Prostate gland (tissue), 2 donors: ENCODE data around the gene UMODL1. TPM values are rescaled to one million over a fixed set of nuclear protein-coding genes. Genes with fewer than 3 reads are reported as not detected.

Source experiments
- DNase-seq: peaks from one replicate; pipeline ENCODE4 v3.0.0-alpha.2; 2019; ENCODE audit warnings: low spot score
- H3K27ac ChIP-seq, 2 donors: fragments of 200-600 bp; sonication (generic); 2 replicates each; pipeline ENCODE4 v1.5.1; 2017 to 2019
- H3K27me3 ChIP-seq: fragments of 200-600 bp; sonication (generic); replicated peaks from 2 replicates; pipeline ENCODE4 v1.5.1; 2019; ENCODE audit not compliant: insufficient read depth
- H3K36me3 ChIP-seq, 2 donors: fragments of 200-600 bp; sonication (generic); 1 replicate in 1 of 2; 2 replicates in 1 of 2; pipeline versions ENCODE4 v1.5.1 to v1.8.1; 2017 to 2019
- H3K4me1 ChIP-seq: fragments of 200-600 bp; sonication (generic); replicated peaks from 2 replicates; pipeline ENCODE4 v1.5.1; 2019
- H3K4me3 ChIP-seq, 2 donors: fragments of 200-600 bp; sonication (generic); 2 replicates each; pipeline ENCODE4 v1.5.1; 2017 to 2019
- H3K9me3 ChIP-seq: fragments of 200-600 bp; sonication (generic); 2 replicates; pipeline ENCODE4 v1.5.1; 2017
- CTCF ChIP-seq, 4 experiments: fragments of 200-600 bp in 2 of 4; fragments of 450-650 bp in 2 of 4; sonication (generic) in 2 of 4; IDR thresholded peaks; 1 replicate in 3 of 4; 2 replicates in 1 of 4; pipeline ENCODE4 v1.5.1; 2016 to 2019; ENCODE audit warnings: antibody characterized with exemption in 4 of 4, mild to moderate bottlenecking in 2 of 4, moderate library complexity in 2 of 4
- POLR2A ChIP-seq: fragments of 450-650 bp; IDR thresholded peaks from one replicate; pipeline ENCODE4 v1.6.1; 2016; ENCODE audit warnings: antibody characterized with exemption, mild to moderate bottlenecking
- POLR2AphosphoS5 ChIP-seq: sonication (generic); formaldehyde crosslinking; IDR thresholded peaks from one replicate; pipeline ENCODE4 v1.6.1; 2017; ENCODE audit warnings: antibody characterized with exemption
- WGBS: methylation state at CpG from one replicate; pipeline ENCODE4 v1.1.5; 2018; 5-methylcytosine and 5-hydroxymethylcytosine counted together
- intact Hi-C: fragments of 100-400 bp; cut with DNase I; formaldehyde crosslinking; loops from one replicate; pipeline ENCODE4 v1.14.2; 2022
- total RNA-seq, 2 donors: library from RNA; depleted of rRNA; stranded (reverse); fragments of >200 nt; gene quantifications; one replicate each; pipeline ENCODE4 v1.1.0, GENCODE V29; 2016

UMODL1 gene
- total RNA-seq, 2 donors from 2014 or later = 0.14 to 0.57 TPM

DNA sequence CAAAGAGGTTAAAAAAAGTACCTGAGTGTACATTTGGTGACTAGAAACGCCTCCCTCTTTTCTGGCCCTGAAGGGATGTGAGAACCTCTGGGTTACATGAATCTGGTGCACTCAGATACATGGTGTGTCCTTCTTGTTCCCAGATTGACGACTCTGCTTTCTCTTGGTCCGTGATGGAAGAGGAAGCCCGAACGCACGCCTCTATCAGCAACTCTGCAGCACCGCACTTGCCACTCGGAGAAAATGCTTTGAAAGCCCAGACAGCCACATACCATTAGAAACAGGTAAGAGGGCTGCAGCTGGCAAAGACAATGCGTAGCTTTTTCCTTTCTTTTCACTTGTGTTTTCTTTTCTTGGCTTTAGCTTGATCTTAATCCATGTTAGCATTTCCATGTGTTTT, 39.9 kb upstream of the UMODL1 start:
- no peak for DNase-seq
- H3K36me3 ChIP-seq = no peaks in the 10 kb centered on the region

GRCh38 chr21:42031816-42032215, 39.3 kb upstream of the UMODL1 start:
- no peak overlapping the region for H3K4me3 ChIP-seq
- no peak overlapping the region for H3K27ac ChIP-seq
- peak; percentile 13 for DNase-seq
- intact Hi-C loops = no loop called here
- no peaks in the 10 kb centered on the region for H3K27me3 ChIP-seq
- no peaks in the 10 kb centered on the region for H3K9me3 ChIP-seq
- 62% methylated on average over 4 of the region's 4 CpGs for WGBS
- H3K4me1 ChIP-seq = no peaks in the 10 kb centered on the region
- no peak for TF ChIP-seq POLR2A
- TF ChIP-seq CTCF (IDR thresholded peaks at IDR 0.05) = no peak
- TF ChIP-seq POLR2AphosphoS5 = no peak
- H3K36me3 ChIP-seq = no peaks in the 10 kb centered on the region

More for the DNA sequence above, 39.9 kb upstream of the UMODL1 start:
- TF ChIP-seq POLR2A = no peak
- WGBS = 58% methylated on average over 9 of the region's 9 CpGs
- no peak overlapping the region for H3K4me3 ChIP-seq
- no peaks in the 10 kb centered on the region for H3K27me3 ChIP-seq
- H3K9me3 ChIP-seq = no peaks in the 10 kb centered on the region
- H3K27ac ChIP-seq = no peak overlapping the region
- no peaks in the 10 kb centered on the region for H3K4me1 ChIP-seq
- intact Hi-C loops = no loop called here

GRCh38 chr21:42032266-42032665, 38.9 kb upstream of the UMODL1 start:
- no peak for DNase-seq
- H3K27ac ChIP-seq = no peak overlapping the region
- no peaks in the 10 kb centered on the region for H3K36me3 ChIP-seq
- no peak overlapping the region for H3K4me3 ChIP-seq
- no peaks in the 10 kb centered on the region for H3K27me3 ChIP-seq
- WGBS = 96% methylated on average over 2 of the region's 2 CpGs
- no peak for TF ChIP-seq POLR2AphosphoS5
- no peak for TF ChIP-seq CTCF (IDR thresholded peaks at IDR 0.05)
- TF ChIP-seq POLR2A = no peak
- H3K9me3 ChIP-seq = no peaks in the 10 kb centered on the region
- intact Hi-C loops = no loop called here
- no peaks in the 10 kb centered on the region for H3K4me1 ChIP-seq

GRCh38 chr21:42032968-42033367, 38.1 kb upstream of the UMODL1 start:
- H3K27ac ChIP-seq = no peak overlapping the region
- no peaks in the 10 kb centered on the region for H3K36me3 ChIP-seq
- no peak for DNase-seq
- H3K4me3 ChIP-seq = no peak overlapping the region
- 92% methylated on average over 3 of the region's 3 CpGs for WGBS
- no peaks in the 10 kb centered on the region for H3K27me3 ChIP-seq
- no peaks in the 10 kb centered on the region for H3K4me1 ChIP-seq
- no peaks in the 10 kb centered on the region for H3K9me3 ChIP-seq
- TF ChIP-seq POLR2AphosphoS5 (no peak), POLR2A (no peak), CTCF (IDR thresholded peaks at IDR 0.05) (no peak)
- intact Hi-C loops = no loop called here

DNA sequence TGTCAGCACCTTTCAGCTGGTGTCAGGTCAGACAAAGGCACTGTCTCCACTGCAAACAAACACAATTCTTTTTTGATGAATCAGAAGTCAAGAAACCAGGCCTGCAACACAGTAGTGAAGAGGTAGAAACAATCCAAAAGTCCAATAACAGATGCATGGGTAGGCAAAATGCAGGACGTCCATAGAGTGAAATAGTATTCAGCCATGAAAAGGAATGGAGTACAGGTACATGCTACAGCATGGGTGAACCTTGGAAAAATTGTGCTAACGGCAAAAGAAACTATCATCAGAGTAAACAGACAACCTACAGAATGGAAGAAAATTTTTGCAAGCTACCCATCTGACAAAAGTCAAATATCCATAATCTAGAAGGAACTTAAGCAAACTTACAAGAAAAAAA, 34.8 kb upstream of the UMODL1 start:
- Histone ChIP-seq H3K27me3 (no peaks in the 10 kb centered on the region), H3K4me1 (no peaks in the 10 kb centered on the region), H3K4me3 (no peak overlapping the region), H3K9me3 (no peaks in the 10 kb centered on the region), H3K36me3 (no peaks in the 10 kb centered on the region), H3K27ac (no peak overlapping the region)
- no peak for DNase-seq
- WGBS = 83% methylated on average over 2 of the region's 2 CpGs
- no peak for TF ChIP-seq POLR2AphosphoS5
- no peak for TF ChIP-seq POLR2A
- intact Hi-C loops = no loop called here

DNA sequence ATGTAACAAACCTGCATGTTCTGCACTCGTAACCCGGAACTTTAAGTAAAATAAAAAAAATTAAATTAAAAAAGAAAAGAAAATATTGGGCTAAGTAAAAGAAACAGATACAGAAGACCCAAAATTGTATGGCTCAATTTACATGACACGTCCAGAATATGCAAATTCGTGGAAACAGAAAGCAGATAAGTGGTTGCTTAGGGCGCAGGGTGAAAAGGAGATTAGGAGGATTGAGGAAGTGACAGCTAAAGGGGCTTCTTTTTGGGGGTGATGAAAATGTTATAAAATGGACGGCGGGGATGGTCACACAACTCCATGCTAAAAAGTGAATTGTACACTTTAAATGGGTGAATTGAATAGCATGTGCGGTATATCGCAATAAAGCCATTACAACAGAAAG, 33.6 kb upstream of the UMODL1 start:
- Histone ChIP-seq H3K4me3 (no peak overlapping the region), H3K9me3 (no peaks in the 10 kb centered on the region), H3K27me3 (no peaks in the 10 kb centered on the region), H3K27ac (no peak overlapping the region), H3K36me3 (no peaks in the 10 kb centered on the region), H3K4me1 (no peaks in the 10 kb centered on the region)
- TF ChIP-seq CTCF (IDR thresholded peaks at IDR 0.05) = no peak
- no peak for TF ChIP-seq POLR2A
- no peak for TF ChIP-seq POLR2AphosphoS5
- no peak for DNase-seq
- intact Hi-C loops = no loop called here
- 88% methylated on average over 9 of the region's 9 CpGs for WGBS
